WI38 (cell line): ENCODE data around the gene ABITRAM.
A peak's percentile ranks its signal among the peaks of the same experiment; 100 is the strongest.

Experiments
- H3K4me3 ChIP-seq: 2 replicates; pipeline ENCODE4 v1.5.1; 2011; ENCODE audit warnings: low read depth, mild to moderate bottlenecking, control low read depth, low read length
- CTCF ChIP-seq: IDR thresholded peaks from 2 replicates; pipeline ENCODE4 v1.5.1; 2012; ENCODE audit warnings: low read depth, mild to moderate bottlenecking, control low read depth, low read length

ABITRAM gene

GRCh38 chr9:108937561-108938305 is 3.5 kb downstream of the ABITRAM start:
- TF ChIP-seq CTCF, result no peak
- H3K4me3 ChIP-seq, result no peak overlapping the region

GRCh38 chr9:108939975-108940374 is 5.8 kb downstream of the ABITRAM start:
- H3K4me3 ChIP-seq, result no peak overlapping the region
- no peak for TF ChIP-seq CTCF

- no peak overlapping the region for H3K4me3 ChIP-seq
- TF ChIP-seq CTCF, result no peak
These were observed 16.0 kb downstream of the ABITRAM start for GRCh38 chr9:108950168-108950567.

GRCh38 chr9:108951578-108951977 is 17.4 kb downstream of the ABITRAM start:
- H3K4me3 ChIP-seq, result no peak overlapping the region
- TF ChIP-seq CTCF, result no peak

GRCh38 chr9:108953983-108954574 is 19.9 kb downstream of the ABITRAM start:
- peak; percentile 32; the same call in 1 of the 2 replicates for TF ChIP-seq CTCF
- H3K4me3 ChIP-seq, result no peak overlapping the region

- no peak overlapping the region for H3K4me3 ChIP-seq
- no peak for TF ChIP-seq CTCF
These were observed 21.9 kb downstream of the ABITRAM start for GRCh38 chr9:108956022-108956630.

- no peak overlapping the region for H3K4me3 ChIP-seq
- TF ChIP-seq CTCF, result no peak
These were observed 22.4 kb downstream of the ABITRAM start for GRCh38 chr9:108956631-108957026.
